Astrocyte (in vitro differentiated cells and primary cell): ENCODE data around the gene TNNI2. TPM values are rescaled to one million over a fixed set of nuclear protein-coding genes. Genes with fewer than 3 reads are reported as not detected.

Experiments used
- DNase-seq: peaks from one replicate; pipeline ENCODE4 v3.0.0-alpha.2; 2010; ENCODE audit warnings: low read depth
- FAIRE-seq: peaks from 2 replicates; lab custom pipeline; 2011; peaks lifted over from hg19 to GRCh38; lab: Jason Lieb, UNC
- H2AFZ ChIP-seq: 2 replicates; pipeline ENCODE4 v1.6.0; 2012; ENCODE audit warnings: low read depth, low read length, inconsistent platforms
- H3K27ac ChIP-seq: 2 replicates; pipeline ENCODE4 v1.5.1; 2011; ENCODE audit warnings: low read depth, low read length, inconsistent platforms
- H3K27me3 ChIP-seq: 2 replicates; pipeline ENCODE4 v1.6.0; 2011; ENCODE audit warnings: low read length, inconsistent platforms; ENCODE audit not compliant: insufficient read depth
- H3K36me3 ChIP-seq: 2 replicates; pipeline ENCODE4 v1.5.1; 2011; ENCODE audit warnings: low read length, inconsistent platforms; ENCODE audit not compliant: insufficient read depth
- H3K4me1 ChIP-seq: 2 replicates; pipeline ENCODE4 v1.5.1; 2011; ENCODE audit warnings: low read length, inconsistent platforms; ENCODE audit not compliant: insufficient read depth
- H3K4me2 ChIP-seq: 2 replicates; pipeline ENCODE4 v1.6.0; 2012; ENCODE audit warnings: low read length, inconsistent platforms
- H3K4me3 ChIP-seq: 2 replicates; pipeline ENCODE4 v1.5.1; 2011; ENCODE audit warnings: low read depth, mild to moderate bottlenecking, low read length, inconsistent platforms; ENCODE audit not compliant: insufficient read depth
- H3K79me2 ChIP-seq: 2 replicates; pipeline ENCODE4 v1.6.0; 2012; ENCODE audit warnings: mild to moderate bottlenecking, low read length, inconsistent platforms; ENCODE audit not compliant: insufficient read depth
- H3K9ac ChIP-seq: 2 replicates; pipeline ENCODE4 v1.6.0; 2012; ENCODE audit warnings: mild to moderate bottlenecking, low read length, inconsistent platforms
- H3K9me3 ChIP-seq: 2 replicates; pipeline ENCODE4 v1.5.1; 2012; ENCODE audit warnings: low read depth, mild to moderate bottlenecking, low read length, inconsistent platforms; ENCODE audit not compliant: insufficient read depth
- H4K20me1 ChIP-seq: 2 replicates; pipeline ENCODE4 v1.6.0; 2012; ENCODE audit warnings: low read length, inconsistent platforms; ENCODE audit not compliant: insufficient read depth
- H3K27ac Mint-ChIP-seq: one replicate; pipeline ENCODE4 v1.8.0; 2021; ENCODE audit warnings: mild to moderate bottlenecking, mixed read lengths; ENCODE audit not compliant: unreplicated experiment
- H3K27me3 Mint-ChIP-seq: one replicate; pipeline ENCODE4 v1.8.0; 2021; ENCODE audit warnings: low read depth, mixed read lengths; ENCODE audit not compliant: unreplicated experiment
- H3K36me3 Mint-ChIP-seq: one replicate; pipeline ENCODE4 v1.8.0; 2021; ENCODE audit warnings: low read depth, mixed read lengths; ENCODE audit not compliant: unreplicated experiment
- H3K4me1 Mint-ChIP-seq: one replicate; pipeline ENCODE4 v1.8.0; 2021; ENCODE audit warnings: low read depth, mixed read lengths; ENCODE audit not compliant: unreplicated experiment
- H3K4me3 Mint-ChIP-seq: one replicate; pipeline ENCODE4 v1.8.0; 2021; ENCODE audit warnings: mild to moderate bottlenecking, moderate library complexity, mixed read lengths; ENCODE audit not compliant: unreplicated experiment
- H3K9me3 Mint-ChIP-seq: one replicate; pipeline ENCODE4 v1.8.0; 2021; ENCODE audit warnings: mild to moderate bottlenecking, mixed read lengths; ENCODE audit not compliant: unreplicated experiment
- EZH2 ChIP-seq: IDR thresholded peaks from 2 replicates; pipeline ENCODE4 v1.6.1; 2012; ENCODE audit warnings: mild to moderate bottlenecking, low read length, inconsistent platforms; ENCODE audit not compliant: insufficient read depth
- total RNA-seq: library from RNA; stranded (reverse); gene quantifications from 2 replicates; pipeline ENCODE4 v1.2.1, GENCODE V29; 2021
- TF ChIP-seq, protein P1 (sequence below): IDR thresholded peaks from 2 replicates; pipeline ENCODE4 v1.5.1; 2011; ENCODE audit warnings: low read depth, mild to moderate bottlenecking, inconsistent platforms, low read length, moderate library complexity; ENCODE audit not compliant: insufficient read depth

The TNNI2 gene
- total RNA-seq, 1 donor from 2014 or later = not detected

DNA sequence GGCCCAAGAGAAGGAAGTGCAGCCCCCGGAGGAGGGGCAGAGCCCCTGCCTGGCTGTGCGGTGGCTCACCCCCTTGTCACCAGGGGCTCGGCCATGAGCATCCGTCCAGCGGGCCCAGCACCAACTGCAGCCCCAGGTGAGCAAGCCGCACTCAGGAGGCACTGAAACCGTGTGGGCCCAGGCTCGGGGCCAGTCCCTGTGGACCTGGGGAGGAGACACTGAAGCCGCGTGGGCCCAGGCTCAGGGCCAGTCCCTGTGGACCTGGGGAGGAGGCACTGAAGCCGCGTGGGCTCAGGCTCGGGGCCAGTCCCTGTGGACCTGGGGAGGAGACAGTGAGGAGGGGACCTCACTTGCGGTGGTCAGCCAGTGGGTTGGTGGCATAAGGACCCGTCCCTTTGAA is 28.0 kb downstream of the TNNI2 start:
- Histone ChIP-seq H3K9ac (no peak overlapping the region), H3K4me2 (no peak overlapping the region), H3K9me3 (no peaks in the 10 kb centered on the region), H2AFZ (no peak overlapping the region), H4K20me1 (no peaks in the 10 kb centered on the region), H3K27me3 (peaks cover 4% of the 10 kb centered on the region), H3K4me1 (peaks cover 25% of the 10 kb centered on the region), H3K36me3 (no peaks in the 10 kb centered on the region), H3K79me2 (no peaks in the 10 kb centered on the region), H3K27ac (no peak overlapping the region), H3K4me3 (no peak overlapping the region)
- no peaks in the 10 kb centered on the region for H3K36me3 Mint-ChIP-seq
- TF ChIP-seq EZH2 = no peak
- TF ChIP-seq, protein P1, sequence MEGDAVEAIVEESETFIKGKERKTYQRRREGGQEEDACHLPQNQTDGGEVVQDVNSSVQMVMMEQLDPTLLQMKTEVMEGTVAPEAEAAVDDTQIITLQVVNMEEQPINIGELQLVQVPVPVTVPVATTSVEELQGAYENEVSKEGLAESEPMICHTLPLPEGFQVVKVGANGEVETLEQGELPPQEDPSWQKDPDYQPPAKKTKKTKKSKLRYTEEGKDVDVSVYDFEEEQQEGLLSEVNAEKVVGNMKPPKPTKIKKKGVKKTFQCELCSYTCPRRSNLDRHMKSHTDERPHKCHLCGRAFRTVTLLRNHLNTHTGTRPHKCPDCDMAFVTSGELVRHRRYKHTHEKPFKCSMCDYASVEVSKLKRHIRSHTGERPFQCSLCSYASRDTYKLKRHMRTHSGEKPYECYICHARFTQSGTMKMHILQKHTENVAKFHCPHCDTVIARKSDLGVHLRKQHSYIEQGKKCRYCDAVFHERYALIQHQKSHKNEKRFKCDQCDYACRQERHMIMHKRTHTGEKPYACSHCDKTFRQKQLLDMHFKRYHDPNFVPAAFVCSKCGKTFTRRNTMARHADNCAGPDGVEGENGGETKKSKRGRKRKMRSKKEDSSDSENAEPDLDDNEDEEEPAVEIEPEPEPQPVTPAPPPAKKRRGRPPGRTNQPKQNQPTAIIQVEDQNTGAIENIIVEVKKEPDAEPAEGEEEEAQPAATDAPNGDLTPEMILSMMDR = no peak
- peaks cover 23% of the 10 kb centered on the region for H3K27me3 Mint-ChIP-seq
- no peak overlapping the region for H3K27ac Mint-ChIP-seq
- H3K4me1 Mint-ChIP-seq = peaks cover 9% of the 10 kb centered on the region
- no peak overlapping the region for H3K4me3 Mint-ChIP-seq
- no peaks in the 10 kb centered on the region for H3K9me3 Mint-ChIP-seq
- FAIRE-seq = no peak
- DNase-seq = no peak

DNA sequence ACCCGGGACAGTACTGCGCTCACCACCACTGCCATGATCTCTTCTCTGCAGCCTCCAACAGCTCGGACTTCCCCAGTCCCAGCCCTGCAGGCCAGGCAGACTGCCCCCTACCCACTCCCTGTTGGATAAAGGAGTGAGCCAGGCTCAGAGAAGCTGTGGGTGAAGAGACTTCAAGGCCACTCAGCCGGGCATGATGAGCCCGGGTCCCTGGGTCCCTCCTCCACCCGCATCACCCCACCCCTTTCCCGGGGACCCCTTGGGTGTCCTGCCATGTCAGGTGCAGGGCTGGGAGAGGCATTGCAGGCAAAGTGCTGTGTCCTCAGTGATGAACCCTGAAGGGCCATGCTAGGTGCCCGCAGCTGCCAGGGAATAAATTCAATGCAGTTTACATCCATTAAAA is 28.6 kb downstream of the TNNI2 start:
- FAIRE-seq (no peak), DNase-seq (no peak)
- H3K27ac Mint-ChIP-seq = no peak overlapping the region
- Histone ChIP-seq H3K9ac (no peak overlapping the region), H3K27me3 (peaks cover 4% of the 10 kb centered on the region), H3K4me2 (no peak overlapping the region), H3K9me3 (no peaks in the 10 kb centered on the region), H3K79me2 (no peaks in the 10 kb centered on the region), H3K4me1 (peaks cover 25% of the 10 kb centered on the region), H3K27ac (no peak overlapping the region), H2AFZ (no peak overlapping the region), H3K4me3 (no peak overlapping the region), H3K36me3 (no peaks in the 10 kb centered on the region), H4K20me1 (no peaks in the 10 kb centered on the region)
- H3K36me3 Mint-ChIP-seq = no peaks in the 10 kb centered on the region
- TF ChIP-seq, protein P1 = no peak
- TF ChIP-seq EZH2 = no peak
- peaks cover 23% of the 10 kb centered on the region for H3K27me3 Mint-ChIP-seq
- no peak overlapping the region for H3K4me3 Mint-ChIP-seq
- H3K9me3 Mint-ChIP-seq = no peaks in the 10 kb centered on the region
- H3K4me1 Mint-ChIP-seq = peaks cover 9% of the 10 kb centered on the region

DNA sequence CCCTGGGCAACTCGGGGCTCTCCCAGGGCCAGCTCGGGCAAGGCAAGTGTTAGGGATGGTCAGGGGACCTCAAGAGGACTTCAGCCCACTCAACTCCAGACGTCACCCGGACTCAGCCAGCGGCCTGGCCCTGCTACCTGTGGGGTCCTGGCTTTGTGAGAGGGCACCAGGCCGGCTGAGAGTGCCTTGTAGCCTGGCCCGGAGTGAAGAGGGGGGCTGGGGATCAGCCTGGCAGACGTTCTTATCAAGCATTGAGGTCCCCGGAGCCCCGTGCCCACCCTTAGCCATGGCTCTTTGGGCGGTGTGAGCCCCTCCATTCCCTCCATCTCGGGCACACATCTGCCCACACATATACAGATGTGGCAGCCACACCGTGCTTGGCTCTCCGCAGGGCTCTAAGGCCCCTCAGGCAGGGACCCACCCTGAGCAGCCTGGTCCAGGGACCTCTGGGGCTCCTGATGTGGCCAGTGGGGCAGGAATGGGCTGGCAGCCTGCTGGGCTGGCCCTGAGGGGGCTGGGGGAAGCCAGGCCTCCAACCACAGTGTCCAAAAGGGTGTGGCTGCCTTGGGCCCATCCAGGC is 29.4 kb downstream of the TNNI2 start:
- Histone ChIP-seq H3K4me1 (peaks cover 17% of the 10 kb centered on the region), H3K27ac (no peak overlapping the region), H4K20me1 (no peaks in the 10 kb centered on the region), H3K36me3 (no peaks in the 10 kb centered on the region), H3K9ac (no peak overlapping the region), H3K4me3 (no peak overlapping the region), H3K9me3 (no peaks in the 10 kb centered on the region), H3K4me2 (no peak overlapping the region), H3K79me2 (no peaks in the 10 kb centered on the region), H3K27me3 (peaks cover 4% of the 10 kb centered on the region), H2AFZ (no peak overlapping the region)
- DNase-seq (no peak), FAIRE-seq (no peak)
- no peak overlapping the region for H3K4me3 Mint-ChIP-seq
- H3K9me3 Mint-ChIP-seq = no peaks in the 10 kb centered on the region
- no peak overlapping the region for H3K27ac Mint-ChIP-seq
- peaks cover 23% of the 10 kb centered on the region for H3K27me3 Mint-ChIP-seq
- no peaks in the 10 kb centered on the region for H3K36me3 Mint-ChIP-seq
- TF ChIP-seq EZH2 = no peak
- TF ChIP-seq, protein P1 = no peak
- peaks cover 5% of the 10 kb centered on the region for H3K4me1 Mint-ChIP-seq
